PC-3 (cell line): ENCODE data around the gene YWHAQ. TPM values are rescaled to one million over a fixed set of nuclear protein-coding genes. Genes with fewer than 3 reads are reported as not detected.

ENCODE experiments used
- ATAC-seq: fragments of 200-7000 bp; cut with Tn5 transposase; 2 replicates; pipeline ENCODE4 v1.9.1; 2020; ENCODE audit warnings: mild to moderate bottlenecking, moderate library complexity
- BruUV-seq: library from RNA; stranded (reverse); fragments of 400-500 nt; replicated peaks from 2 replicates; lab custom pipeline; 2021; lab: Mats Ljungman, UMichigan
- CTCF ChIA-PET: fragments of 300-600 bp; sonication (Branson Sonifier 250); formaldehyde crosslinking; loops from one replicate; lab custom pipeline; 2022; ENCODE audit warnings: antibody characterized with exemption; lab: Charles Lee
- POLR2A ChIA-PET: fragments of 300-600 bp; sonication (Branson Sonifier 250); formaldehyde crosslinking; loops from one replicate; lab custom pipeline; 2022; ENCODE audit warnings: antibody characterized with exemption; ENCODE audit not compliant: unreplicated experiment; lab: Charles Lee
- DNase-seq: peaks from one replicate; pipeline ENCODE4 v3.0.0-alpha.2; 2015
- H2AFZ ChIP-seq: fragments of 300-600 bp; sonication (generic); 2 replicates; pipeline ENCODE4 v1.6.0; 2016; ENCODE audit warnings: antibody characterized with exemption, low read length
- H3F3A ChIP-seq: fragments of 300-600 bp; sonication (generic); one replicate; pipeline ENCODE4 v1.6.0; 2017; ENCODE audit warnings: antibody characterized with exemption, low read length, control low read depth, mild to moderate bottlenecking; ENCODE audit not compliant: unreplicated experiment
- H3K27ac ChIP-seq: fragments of 300-600 bp; sonication (generic); 2 replicates; pipeline ENCODE4 v1.5.1; 2016; ENCODE audit warnings: mild to moderate bottlenecking, low read length
- H3K27me3 ChIP-seq: fragments of 300-600 bp; sonication (generic); 2 replicates; pipeline ENCODE4 v1.6.1; 2016; ENCODE audit warnings: low read length, mixed read lengths
- H3K36me3 ChIP-seq: fragments of 300-600 bp; sonication (generic); 2 replicates; pipeline ENCODE4 v1.6.1; 2016; ENCODE audit warnings: low read depth, mixed run types, low read length, mixed read lengths
- H3K4me1 ChIP-seq: fragments of 300-600 bp; sonication (generic); 2 replicates; pipeline ENCODE4 v1.5.1; 2016; ENCODE audit warnings: low read length; ENCODE audit not compliant: insufficient read depth
- H3K4me2 ChIP-seq: fragments of 300-600 bp; sonication (generic); 2 replicates; pipeline ENCODE4 v1.6.0; 2016; ENCODE audit warnings: low read length
- H3K4me3 ChIP-seq: fragments of 300-600 bp; sonication (generic); 2 replicates; pipeline ENCODE4 v1.5.1; 2016; ENCODE audit warnings: mild to moderate bottlenecking, low read length, mixed read lengths
- H3K79me2 ChIP-seq: fragments of 300-600 bp; sonication (generic); 2 replicates; pipeline ENCODE4 v1.6.1; 2017; ENCODE audit warnings: low read length, mixed read lengths
- H3K9ac ChIP-seq: fragments of 300-600 bp; sonication (generic); 2 replicates; pipeline ENCODE4 v1.6.0; 2016; ENCODE audit warnings: mild to moderate bottlenecking, low read length
- H3K9me2 ChIP-seq: fragments of 300-600 bp; sonication (generic); replicated peaks from 2 replicates; pipeline ENCODE4 v1.6.1; 2016; ENCODE audit warnings: mixed run types, low read length, mixed read lengths
- H3K9me3 ChIP-seq: fragments of 300-600 bp; sonication (generic); 2 replicates; pipeline ENCODE4 v1.6.1; 2016; ENCODE audit warnings: low read length, mixed read lengths
- H4K20me1 ChIP-seq: fragments of 300-600 bp; sonication (generic); 2 replicates; pipeline ENCODE4 v1.6.1; 2016; ENCODE audit warnings: low read length, mixed read lengths
- EZH2 ChIP-seq: fragments of 300-600 bp; sonication (generic); IDR thresholded peaks from one replicate; pipeline ENCODE4 v1.6.1; 2017; ENCODE audit warnings: antibody characterized with exemption, mild to moderate bottlenecking, low read length; ENCODE audit not compliant: unreplicated experiment
- EZH2phosphoT487 ChIP-seq: fragments of 300-600 bp; sonication (generic); IDR thresholded peaks from 2 replicates; pipeline ENCODE4 v1.6.1; 2018; ENCODE audit warnings: mild to moderate bottlenecking, antibody characterized with exemption, low read length, borderline replicate concordance
- intact Hi-C: fragments of 100-400 bp; cut with micrococcal nuclease; formaldehyde crosslinking; loops from 2 replicates; pipeline ENCODE4 v1.9.0; 2023
- total RNA-seq: library from RNA; depleted of rRNA; stranded (reverse); fragments of >200 nt; gene quantifications from 2 replicates; pipeline ENCODE4 v1.2.3, GENCODE V29; 2014
- TF ChIP-seq, protein P1 (sequence below): fragments of 300-600 bp; sonication (generic); conservative IDR thresholded peaks from 2 replicates; pipeline ENCODE4 v1.5.1; 2017; ENCODE audit warnings: antibody characterized with exemption, low read depth, mild to moderate bottlenecking, low read length

YWHAQ gene
- total RNA-seq, 1 experiment from 2014 or later = 377 TPM

DNA sequence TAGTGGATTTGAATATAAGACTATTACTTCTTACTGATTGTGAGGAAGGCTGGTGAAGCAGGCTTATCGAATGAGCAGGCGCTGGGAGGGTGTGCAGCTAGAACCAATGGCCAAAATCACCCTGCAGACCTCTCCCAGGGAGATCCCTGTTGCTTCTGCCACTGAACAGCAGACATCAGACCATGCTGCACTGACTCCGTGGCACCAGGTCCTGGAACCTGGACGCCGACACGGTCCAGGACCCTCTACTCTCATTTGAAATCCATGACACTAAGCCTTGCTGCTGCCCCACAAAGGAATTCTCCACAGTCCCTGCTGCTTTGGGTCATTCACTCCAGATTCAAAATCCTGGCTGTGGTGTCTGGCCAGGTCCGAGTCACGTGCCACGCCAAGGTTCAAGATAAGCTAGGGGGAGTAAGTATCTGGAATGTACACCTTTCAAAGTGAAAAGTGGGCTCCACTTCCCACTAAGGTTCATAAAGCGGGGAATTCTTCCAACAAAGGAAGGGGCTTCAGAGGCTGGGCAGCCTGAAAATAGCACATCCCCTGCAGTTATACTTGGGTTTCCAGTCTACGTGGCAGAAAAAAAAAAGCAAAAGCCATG, 9.0 kb upstream of the YWHAQ start:
- H3K4me3 ChIP-seq = no peak overlapping the region
- H3K27ac ChIP-seq = no peak overlapping the region
- H3K79me2 ChIP-seq = no peaks in the 10 kb centered on the region
- H3K4me1 ChIP-seq = peaks cover 45% of the 10 kb centered on the region
- H3K9me3 ChIP-seq = no peaks in the 10 kb centered on the region
- no peak overlapping the region for H2AFZ ChIP-seq
- no peaks in the 10 kb centered on the region for H3K9me2 ChIP-seq
- BruUV-seq = no TSS peak
- no peaks in the 10 kb centered on the region for H3K27me3 ChIP-seq
- H3K4me2 ChIP-seq = no peak overlapping the region
- ATAC-seq (no peak), DNase-seq (no peak)
- intact Hi-C loops = loop anchor here (10.0 kb wide), 1 partner anchor 145 kb away; no protein-coding TSS in a partner anchor
- TF ChIP-seq EZH2phosphoT487 = no peak
- no peak for TF ChIP-seq EZH2
- TF ChIP-seq, protein P1, sequence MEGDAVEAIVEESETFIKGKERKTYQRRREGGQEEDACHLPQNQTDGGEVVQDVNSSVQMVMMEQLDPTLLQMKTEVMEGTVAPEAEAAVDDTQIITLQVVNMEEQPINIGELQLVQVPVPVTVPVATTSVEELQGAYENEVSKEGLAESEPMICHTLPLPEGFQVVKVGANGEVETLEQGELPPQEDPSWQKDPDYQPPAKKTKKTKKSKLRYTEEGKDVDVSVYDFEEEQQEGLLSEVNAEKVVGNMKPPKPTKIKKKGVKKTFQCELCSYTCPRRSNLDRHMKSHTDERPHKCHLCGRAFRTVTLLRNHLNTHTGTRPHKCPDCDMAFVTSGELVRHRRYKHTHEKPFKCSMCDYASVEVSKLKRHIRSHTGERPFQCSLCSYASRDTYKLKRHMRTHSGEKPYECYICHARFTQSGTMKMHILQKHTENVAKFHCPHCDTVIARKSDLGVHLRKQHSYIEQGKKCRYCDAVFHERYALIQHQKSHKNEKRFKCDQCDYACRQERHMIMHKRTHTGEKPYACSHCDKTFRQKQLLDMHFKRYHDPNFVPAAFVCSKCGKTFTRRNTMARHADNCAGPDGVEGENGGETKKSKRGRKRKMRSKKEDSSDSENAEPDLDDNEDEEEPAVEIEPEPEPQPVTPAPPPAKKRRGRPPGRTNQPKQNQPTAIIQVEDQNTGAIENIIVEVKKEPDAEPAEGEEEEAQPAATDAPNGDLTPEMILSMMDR = no peak
- ChIA-PET POLR2A (no interaction called here), CTCF (no interaction called here)
- no peaks in the 10 kb centered on the region for H3K36me3 ChIP-seq
- H3F3A ChIP-seq = no peaks in the 10 kb centered on the region
- H3K9ac ChIP-seq = no peak overlapping the region
- H4K20me1 ChIP-seq = no peaks in the 10 kb centered on the region

DNA sequence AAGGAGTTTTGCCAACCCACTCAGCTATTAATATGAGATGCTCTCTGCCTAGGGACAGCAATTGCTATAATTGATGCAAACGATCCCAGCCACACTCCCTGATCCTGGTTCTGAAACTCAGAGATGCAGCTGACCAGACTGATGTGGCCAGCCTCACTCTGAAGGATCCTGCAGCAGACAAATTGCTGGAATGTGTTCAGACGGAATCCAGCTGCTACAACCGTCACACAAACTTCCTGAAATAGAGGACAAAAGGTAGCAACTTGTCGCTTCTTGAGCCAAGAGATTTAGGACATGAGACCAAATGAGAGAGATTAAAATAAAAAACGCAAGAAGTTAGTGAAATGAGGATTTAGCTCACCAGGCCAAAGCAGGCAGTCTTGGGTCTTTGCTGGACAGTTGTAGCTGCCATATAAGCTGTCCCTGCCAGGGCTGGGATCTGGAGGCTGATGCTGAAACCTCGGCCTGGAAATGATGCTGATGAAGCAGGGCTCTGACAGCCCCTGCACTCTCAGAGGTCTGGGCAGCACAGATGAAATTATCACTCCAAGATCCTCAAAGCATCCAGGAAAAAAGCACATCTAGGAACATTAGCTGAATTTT, 8.3 kb upstream of the YWHAQ start:
- Histone ChIP-seq H3K4me1 (peaks cover 40% of the 10 kb centered on the region), H2AFZ (no peak overlapping the region), H3K4me3 (no peak overlapping the region), H3K27ac (peak overlapping the region; percentile 3; the same call in 1 of the 2 replicates), H3K9me2 (no peaks in the 10 kb centered on the region), H3F3A (no peaks in the 10 kb centered on the region), H3K9me3 (no peaks in the 10 kb centered on the region), H4K20me1 (no peaks in the 10 kb centered on the region), H3K27me3 (no peaks in the 10 kb centered on the region), H3K36me3 (no peaks in the 10 kb centered on the region), H3K9ac (no peak overlapping the region), H3K4me2 (peak overlapping the region; percentile 39), H3K79me2 (no peaks in the 10 kb centered on the region)
- BruUV-seq = no TSS peak
- intact Hi-C loops = loop anchor here (1.0 to 10.0 kb wide), 2 partner anchors 64 to 146 kb away; no protein-coding TSS in a partner anchor
- ChIA-PET POLR2A (interaction anchor here (0.9 kb wide), 1 partner anchor 64 kb away, joined by 6 read pairs; no protein-coding TSS in a partner anchor), CTCF (interaction anchor here (0.7 to 1.5 kb wide), 3 partner anchors 31 to 160 kb away, joined by 3 read pairs; no protein-coding TSS in a partner anchor)
- no peak for DNase-seq
- TF ChIP-seq, protein P1 = no peak
- TF ChIP-seq EZH2phosphoT487 (no peak), EZH2 (no peak)
- 0 out of 2 replicates have a peak, but pooled peaks have one; percentile 7 for ATAC-seq
